NK-92 treated with Interleukin-12 subunit alpha and Interleukin-12 subunit beta, amount 100 ng/mL, for 24 hours (cell line): ENCODE results near the gene DOHH.
A peak's percentile ranks its signal among the peaks of the same experiment; 100 is the strongest.

Experiments
- DNase-seq: peaks from one replicate; lab custom pipeline; 2025; lab: John Stamatoyannopoulos, UW

Gene DOHH, protein sequence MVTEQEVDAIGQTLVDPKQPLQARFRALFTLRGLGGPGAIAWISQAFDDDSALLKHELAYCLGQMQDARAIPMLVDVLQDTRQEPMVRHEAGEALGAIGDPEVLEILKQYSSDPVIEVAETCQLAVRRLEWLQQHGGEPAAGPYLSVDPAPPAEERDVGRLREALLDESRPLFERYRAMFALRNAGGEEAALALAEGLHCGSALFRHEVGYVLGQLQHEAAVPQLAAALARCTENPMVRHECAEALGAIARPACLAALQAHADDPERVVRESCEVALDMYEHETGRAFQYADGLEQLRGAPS

DNA sequence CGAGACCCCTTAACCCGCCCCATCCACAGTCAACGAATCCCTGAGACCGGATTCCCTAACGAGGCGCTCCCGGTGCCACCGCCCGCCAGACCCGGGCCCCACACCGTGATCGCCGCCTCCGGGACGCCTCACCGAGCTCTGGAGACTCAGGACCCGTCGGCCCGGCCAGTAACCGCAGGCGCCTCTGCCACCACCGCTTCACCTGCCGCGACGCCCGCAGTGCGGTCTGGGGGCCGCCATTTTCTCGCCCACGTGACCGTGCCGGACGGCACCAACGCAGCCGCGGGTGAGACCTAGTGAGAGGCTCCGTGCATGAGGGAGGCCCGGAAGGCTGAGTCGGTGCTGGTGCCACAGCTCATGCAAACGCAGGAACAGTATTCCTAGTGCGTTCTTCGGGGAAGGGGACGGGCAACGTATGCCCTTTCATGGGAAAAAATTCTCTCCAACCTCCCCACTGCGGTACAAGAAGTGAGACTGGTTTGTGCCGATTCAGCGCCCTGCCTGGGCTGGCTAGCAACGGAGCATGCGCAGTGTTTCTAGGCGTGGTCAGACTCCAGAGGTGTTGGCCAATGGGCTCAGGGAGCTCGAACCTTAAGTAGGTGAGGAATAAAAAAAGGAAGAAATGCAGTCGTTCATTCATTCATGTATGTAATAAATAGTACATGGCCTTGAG lies at the start of gene DOHH:
Gene DOHH, minus strand, starts transcription at position 246 of the 673 bp plus-strand sequence. CDS start 3,860 bp downstream, outside the sequence.
- peak; percentile 92 for DNase-seq

DNA sequence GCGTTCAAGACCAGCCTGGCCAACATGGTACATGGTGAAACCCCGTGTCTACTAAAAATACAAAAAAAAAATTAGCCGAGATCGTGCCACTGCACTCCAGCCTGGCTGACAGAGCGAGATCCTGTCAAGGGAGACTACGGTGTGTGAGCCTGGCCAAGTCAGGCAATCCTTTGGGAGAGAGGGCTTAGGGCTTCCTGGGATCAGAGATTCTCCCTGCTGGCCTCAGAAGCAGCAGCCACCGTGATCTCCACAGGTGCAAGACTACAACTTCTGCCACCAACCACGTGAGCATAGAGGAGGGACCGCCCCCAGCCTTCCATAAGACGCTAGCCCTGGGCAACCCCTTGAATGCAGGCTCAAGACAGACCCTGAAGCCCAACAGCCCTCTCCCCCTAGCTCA lies 49.3 kb upstream of the DOHH start:
- DNase-seq = no peak

DNA sequence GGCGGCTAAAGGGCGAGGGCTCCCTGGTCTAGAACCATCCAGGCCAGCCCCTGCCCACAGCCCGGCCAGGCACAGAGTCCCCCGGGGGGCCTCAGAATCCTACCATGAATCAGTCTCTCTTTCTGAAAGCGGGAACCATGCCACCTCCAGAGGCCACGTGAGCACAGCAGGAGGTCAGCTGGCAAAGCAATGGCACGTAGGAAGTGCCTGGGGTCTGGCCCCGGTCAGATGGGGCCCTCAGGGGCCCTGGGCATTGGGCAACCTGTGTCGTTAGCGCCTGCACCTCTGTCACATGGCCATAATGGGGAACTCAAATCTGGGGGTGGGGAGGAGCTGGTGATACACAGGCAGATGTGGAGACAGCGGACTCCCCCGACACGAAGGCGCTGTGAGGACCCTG lies 48.1 kb upstream of the DOHH start:
- no peak for DNase-seq

DNA sequence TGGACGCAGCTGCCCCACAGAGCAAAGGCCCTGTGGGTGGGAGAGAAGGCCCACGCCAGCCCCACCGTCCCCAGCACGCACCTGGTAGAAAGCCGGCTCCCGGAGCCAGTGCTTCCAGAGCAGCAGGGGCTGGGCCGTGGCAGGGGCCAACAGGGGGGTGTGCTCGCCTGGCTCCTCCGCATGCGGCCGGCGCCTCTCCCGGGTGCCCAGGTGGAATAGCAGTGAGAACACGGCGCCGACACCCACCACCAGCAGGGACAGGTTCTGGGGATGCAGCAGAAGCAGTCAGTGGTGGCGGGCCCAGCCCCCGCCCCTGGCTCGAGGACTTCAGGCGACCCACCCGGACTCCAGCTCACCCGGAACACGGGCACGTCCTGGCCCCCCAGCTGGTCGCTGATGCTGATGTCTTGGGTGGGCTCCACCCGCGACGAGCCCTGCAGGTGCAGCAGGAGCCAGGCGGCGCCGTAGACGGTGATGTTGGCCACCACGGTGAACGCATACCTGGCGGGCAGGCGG lies 47.4 kb upstream of the DOHH start:
- no peak for DNase-seq

DNA sequence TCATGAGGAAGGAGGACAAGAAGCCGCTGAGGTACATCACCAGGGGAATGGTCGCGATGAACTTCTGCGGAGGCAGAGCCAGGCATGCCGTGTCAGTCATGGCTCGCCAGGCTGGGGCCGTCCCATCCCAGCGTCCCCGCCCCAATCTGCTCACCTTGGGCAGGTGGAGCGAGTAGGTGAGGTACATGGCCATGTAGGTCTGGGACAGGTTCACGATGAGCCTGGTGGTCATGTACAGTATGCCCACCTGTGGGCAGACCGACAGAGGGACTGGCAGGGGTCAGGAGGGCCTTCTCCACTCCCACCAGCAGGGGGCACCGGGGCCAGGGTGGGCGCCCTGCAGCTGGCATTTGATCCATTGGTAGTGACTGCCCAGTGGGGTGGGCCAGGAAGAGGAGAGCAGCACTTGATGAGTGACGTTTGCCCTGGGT lies 46.8 kb upstream of the DOHH start:
- DNase-seq = no peak

DNA sequence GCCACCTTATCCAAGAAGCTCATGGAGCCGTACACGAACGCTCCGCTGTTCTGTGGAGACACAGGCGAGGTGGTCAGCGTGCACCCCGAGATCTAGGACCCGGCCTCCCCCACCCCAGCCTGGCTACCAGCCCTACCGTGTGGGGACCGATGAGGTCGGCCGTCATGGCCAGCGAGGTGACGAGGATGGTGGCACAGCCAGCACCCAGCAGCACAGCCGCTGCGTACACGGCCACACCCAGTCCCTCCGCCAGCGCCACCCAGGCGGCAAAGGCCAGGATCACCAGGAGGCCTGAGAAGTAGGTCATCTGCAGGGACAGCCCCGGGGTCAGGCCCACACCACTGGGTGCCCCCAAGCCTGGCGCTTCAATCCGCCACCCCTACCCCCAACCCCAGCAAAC lies 45.6 kb upstream of the DOHH start:
- DNase-seq = no peak

DNA sequence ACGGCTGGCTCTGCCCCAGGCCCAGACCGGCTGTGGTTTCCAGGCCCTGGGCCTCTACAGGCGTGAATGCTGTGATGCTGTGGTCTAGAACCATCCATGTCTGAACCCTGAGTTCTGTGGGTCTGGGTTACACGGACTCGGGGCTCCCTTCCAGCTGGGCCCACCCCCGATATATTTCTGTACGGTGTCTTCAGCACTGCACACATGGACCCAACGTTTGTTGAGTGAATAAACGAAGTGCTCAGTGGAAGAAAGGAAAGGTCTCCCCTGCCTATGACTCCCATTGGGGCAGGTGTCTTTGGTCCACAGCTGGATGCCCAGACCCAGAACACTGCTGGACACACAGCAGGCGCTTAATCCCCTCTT lies 45.2 kb upstream of the DOHH start:
- DNase-seq = no peak

DNA sequence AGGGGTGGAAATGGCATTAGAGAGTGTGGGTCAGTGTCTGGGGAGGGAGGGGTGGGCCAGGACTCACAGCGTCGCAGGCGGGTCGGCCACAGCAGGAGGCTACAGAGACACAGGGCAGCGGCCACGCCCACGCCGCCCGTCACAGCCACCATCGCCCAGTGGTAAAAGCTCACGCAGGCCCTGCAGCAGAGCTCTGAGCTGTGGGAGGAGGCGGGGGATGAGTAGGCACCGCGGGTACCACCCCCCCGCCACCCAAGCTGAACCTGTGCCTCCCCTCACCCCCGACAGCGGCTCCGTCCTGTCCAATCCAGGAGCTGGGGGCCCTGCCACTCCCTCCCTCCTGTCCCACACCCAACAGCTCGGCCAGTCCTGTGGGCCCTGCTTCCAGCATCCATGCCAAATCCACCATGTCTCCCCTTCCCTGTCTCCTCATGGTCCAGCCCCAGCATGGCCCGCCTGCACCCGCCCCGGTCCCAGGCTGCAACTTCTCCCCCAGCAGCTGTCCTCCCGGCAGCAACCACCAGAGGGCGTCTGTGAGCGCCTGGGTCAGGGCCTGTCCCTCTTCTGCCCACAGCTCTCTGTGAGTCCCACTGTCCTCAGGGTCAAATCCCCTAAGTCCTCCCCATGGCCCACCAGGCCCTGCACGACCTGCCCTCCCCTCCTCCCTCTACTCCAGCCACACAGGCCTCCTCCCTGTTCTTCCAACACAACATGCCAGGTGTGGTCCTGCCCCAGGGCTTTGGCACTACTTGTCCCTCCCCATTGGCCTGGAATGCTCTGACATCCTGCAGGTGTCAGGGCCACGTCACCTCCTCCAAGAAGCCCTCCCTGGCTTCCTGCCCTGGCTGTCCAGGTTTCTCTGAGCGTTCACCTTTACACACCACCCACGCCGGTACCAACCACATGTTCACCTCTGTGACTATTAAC lies 44.5 kb upstream of the DOHH start:
- peak; percentile 47 for DNase-seq

DNA sequence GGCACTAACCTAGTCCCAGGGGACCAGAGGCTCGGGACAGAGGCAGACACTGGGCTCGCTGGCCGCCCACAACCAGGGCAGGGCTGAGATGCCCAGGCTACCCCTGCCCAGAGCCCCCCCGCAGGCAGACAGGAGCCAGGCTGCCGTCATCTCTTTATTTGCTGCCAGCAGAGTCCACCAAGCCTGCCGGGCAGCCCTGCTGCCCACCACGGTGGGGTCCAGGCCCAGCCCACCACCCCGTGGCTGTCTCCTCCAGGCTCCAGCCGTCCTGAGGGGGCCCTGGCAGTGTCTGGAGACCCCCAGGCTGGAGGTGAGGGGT lies 43.5 kb upstream of the DOHH start:
- DNase-seq = no peak

DNA sequence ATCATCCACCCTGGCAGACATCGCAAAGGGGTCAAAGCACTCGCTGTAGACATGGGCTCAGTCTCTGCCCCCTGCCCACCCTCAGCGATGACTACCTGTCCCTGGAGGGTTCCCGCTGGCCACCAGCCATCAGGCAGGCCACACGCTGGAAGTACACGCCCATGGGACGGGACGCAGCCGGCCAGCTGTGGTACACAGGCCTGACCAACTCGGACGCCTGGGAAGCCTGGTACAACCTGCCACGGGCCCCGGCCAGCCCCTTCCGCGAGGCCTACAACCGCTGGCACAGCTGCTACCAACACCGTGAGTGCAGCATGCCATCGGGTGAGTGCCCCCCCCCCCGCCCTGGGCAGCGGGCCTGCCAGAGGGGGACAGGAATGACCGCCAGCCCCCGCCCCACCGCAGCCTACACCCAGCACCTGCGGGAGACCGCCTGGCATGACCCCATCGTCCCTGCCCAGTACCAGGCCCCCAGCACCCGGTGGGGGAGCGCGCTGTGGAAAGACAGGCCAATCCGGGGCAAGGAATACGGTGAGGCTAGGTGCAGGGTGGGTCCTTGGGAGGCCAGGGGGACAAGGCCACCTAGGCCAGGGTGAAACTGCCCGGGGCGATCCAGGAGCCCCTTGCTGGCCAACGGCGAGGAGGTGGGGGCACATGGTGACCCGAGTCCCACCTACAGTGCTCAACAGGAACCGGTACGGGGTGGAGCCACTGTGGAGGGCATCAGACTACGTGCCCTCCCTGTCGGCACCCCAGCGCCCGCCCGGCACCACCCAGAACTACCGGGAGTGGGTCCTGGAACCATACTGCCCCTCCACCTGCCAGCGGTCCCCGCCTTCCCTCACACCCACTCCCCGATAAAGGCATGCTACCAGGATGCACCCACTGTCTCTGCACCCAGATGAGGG lies 42.9 kb upstream of the DOHH start:
- DNase-seq = no peak

DNA sequence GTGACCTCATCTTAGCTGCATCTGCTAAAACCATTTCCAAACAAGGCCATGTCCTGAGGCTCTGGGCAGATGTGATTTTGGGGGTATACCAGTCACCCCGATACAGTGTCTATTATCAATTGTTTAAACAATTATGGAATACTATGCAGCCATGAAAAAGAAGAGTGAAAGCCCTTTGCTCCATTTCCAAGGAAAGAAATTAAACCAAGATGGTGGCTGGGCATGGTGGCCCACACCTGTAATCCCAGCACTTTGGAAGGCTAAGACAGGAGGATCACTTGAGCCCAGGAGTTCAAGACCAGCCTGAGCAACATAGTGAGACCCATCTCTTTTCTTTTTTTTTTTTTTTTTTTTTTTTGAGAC lies 39.3 kb upstream of the DOHH start:
- no peak for DNase-seq

DNA sequence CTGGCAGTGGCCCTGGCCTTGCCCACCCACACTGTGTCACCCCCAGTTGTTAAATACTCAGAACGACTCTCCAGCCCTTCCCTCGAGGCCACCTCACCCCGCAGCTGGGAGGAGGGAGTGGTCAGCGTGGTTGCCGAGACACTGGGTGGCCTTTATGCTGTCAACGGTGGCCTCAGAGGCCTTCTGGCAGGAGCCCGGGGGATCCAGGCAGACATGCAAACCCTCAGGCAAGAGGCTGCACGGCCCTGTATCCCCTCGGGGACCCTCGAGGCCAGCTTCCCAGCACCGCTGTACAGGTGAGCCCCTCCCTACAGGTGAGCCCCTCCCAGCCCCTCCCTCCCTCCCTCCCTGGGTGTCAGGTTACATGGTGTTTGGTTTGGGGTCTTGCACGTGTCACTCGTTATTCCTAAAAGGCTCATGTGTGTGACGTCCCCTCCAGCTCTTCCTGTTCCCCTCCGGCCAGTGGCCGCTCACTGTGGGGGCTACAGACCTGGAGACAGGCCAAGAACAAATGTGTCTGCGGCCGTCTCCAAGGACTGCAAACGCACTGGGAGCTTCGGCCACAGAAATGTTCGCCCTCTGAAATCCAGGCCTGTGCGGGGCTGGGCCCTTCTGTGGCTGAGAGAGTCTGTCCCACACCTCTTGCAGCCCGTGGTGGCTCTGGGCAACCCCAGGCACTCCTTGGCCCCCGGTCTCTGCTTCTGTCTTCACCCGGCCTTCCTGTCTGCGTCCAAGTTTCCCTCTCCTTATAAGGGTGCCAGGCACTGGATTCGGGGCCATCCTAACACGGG lies 38.7 kb upstream of the DOHH start, which contains the start of gene TEKTIP1:
Gene TEKTIP1, plus strand, starts transcription at position 210 of the 791 bp plus-strand sequence. Its CDS starts 4 bp downstream, at position 214.
- no peak for DNase-seq

DNA sequence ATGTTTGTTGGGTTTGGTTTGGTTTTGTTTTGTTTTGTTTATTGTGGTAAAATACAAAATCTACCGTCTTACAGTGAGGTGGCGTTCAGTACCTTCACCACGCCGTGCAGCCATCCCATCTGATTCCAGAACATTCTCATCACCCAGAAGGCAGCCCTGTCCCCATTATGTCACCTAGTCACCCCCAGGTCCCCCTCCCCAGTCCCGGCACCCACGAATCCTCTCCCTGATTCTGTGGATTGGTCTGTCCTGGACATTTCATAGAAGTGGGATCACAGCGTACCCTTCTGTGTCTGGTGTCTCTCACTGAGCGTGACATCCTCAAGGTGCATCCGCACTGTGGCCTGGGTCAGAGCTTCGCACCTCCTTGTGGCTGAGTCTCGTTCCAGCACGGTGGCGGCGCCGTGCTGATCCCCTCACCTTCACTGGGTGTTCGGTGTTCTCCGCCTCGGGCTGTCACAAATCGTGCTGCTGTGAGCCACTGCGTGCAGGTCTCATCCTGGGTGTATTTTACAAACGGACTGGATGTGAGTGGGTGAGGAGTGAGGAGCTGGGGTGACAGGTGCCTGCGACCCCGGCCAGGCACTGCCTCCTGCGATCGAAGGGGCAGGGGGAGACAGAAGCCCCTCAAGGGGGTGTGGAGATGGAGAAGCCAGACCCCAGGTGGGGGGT lies 37.9 kb upstream of the DOHH start:
- no peak for DNase-seq

DNA sequence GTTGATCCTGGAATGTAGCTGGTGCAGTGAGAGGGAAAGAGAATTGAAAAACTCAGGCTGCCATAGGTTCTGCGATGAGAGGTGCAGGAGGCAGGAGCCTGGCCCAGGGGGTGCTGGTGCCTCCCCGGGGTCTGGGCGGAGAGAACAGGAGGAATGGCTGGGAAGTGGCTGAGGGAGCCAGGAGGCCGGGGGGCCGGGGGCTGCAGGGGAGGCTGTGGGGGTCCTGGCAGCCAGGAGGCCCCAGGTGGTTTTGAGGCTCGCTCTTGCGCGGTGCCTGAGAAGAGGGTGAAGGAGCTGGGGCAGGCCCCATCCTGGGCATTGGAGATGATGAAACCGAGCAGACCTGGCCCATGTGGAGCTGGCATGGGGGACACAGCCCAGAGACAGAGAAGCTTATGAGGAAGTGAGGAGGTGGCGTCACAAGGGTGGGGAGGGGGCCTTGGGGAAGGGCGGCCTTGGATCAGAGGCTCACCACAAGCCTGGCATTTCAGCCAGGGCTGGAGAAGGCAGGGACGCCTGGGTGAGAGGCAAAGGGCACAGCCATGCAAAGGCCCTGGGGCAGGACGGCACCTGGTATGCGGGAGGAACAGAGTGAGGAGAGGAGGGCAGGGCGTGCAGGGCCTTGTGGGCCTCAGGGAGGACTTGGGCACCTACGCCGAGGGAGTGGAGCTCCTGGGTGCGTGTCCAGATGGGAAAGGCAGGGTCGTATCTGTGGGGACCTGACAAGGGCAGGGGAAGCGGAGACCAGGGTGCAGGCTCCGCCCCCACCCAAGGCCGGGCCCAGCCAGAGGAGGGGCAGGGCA lies 37.2 kb upstream of the DOHH start:
- no peak for DNase-seq

DNA sequence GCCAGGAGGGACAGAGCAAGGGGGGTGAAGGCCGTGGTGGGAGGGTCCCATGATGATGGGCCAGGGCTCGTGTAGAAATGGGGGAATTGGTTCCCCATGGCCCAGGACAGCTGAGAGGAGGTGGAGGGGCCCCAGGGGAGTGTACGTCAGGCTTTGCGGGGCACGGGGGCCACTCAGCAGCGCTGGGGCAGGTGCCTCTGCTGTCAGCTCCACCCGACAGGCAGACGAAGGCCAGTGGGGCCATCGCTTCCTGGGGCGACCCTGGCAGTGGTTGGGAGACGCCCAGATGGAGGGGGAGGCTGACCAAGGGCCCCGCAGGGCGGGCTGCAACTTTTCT lies 36.6 kb upstream of the DOHH start:
- no peak for DNase-seq

DNA sequence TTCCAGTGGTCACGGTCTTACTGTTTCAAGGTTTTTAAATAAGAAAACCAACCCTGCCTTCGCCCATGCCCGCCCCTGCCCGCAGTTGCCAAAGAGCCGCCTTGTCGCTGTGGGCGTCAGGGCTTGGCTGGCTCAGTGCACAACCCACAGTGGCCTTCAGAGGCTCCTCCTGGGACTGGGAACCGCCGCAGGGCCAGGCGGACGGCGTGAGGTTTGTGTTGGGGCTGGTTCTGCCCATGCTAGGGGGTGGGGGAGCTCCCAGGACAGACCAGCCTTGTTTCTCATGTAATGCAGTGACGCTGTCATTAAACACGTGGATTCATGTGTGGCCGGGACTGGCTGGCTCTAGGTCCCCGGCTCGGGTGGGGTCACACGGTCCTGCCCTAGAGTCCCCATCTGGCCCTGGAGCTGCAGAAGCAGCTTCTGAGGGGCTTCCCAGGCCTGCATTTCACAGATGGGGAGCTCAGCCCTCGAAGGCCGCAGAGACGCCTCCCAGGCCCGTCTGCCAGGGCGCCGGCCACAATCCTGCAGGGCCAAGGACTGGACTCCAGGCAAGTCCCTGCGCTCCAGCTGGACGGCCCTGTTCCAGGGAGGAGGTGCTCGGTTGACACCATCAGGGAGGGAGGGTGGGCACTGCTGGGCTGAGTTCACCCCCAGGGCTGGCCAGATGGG lies 36.1 kb upstream of the DOHH start:
- DNase-seq = no peak

DNA sequence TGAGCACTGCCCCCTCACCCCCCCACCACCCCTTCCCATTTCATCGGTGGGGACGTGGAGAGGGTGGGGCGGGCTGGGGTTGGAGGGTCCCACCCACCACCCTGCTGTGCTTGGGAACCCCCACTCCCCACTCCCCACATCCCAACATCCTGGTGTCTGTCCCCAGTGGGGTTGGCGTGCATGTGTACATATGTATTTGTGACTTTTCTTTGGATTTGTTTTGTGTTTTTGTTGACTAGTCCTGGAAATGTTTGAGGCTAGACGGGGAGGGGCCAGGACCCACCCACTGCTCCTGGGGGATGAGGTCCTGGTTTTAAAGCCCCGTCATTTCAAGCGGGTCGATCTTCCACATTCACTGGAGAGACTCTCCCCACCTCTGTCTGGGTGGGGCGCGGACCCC lies 35.5 kb upstream of the DOHH start:
- no peak for DNase-seq

DNA sequence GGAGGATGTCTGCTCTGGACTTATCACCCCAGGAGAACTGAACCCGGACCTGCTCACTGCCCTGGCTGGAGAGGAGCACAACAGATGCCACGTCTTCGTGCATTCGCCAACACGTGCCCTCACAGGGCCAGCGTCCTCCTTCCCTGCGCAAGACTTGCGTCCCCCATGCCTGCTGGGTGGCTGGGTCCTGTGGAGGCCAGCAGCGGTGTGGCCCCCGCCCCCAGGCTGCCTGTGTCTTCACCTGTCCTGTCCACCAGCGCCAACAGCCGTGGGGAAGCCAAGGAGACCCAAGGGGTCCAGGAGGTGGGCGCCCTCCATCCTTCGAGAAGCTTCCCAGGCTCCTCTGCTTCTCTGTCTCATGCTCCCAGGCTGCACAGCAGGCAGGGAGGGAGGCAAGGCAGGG lies 35.1 kb upstream of the DOHH start:
- no peak for DNase-seq

DNA sequence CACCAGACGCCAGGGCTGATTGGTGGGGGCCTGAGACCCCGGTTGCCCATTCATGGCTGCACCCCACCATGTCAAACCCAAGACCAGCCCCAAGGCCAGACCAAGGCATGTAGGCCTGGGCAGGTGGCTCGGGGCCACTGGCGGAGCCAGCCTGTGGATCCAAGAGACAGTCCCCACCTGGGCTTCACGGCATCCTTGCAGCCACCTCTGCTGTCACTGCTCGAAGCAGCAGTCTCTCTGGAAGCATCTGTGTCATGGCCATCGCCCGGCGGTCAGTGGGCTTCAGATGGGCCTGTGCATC lies 34.7 kb upstream of the DOHH start:
- no peak for DNase-seq
